ENCODE measurements around the gene PMAIP1. TPM values are rescaled to one million over a fixed set of nuclear protein-coding genes. Genes with fewer than 3 reads are reported as not detected.

The PMAIP1 gene
- total RNA-seq, 2 donors from 2014 or later, result 2.1 to 4.1 TPM

- intact Hi-C loops (cut with DNase I), result no loop called here
- Histone ChIP-seq H3K36me3 (no peaks in the 10 kb centered on the region), H3K9me3 (no peaks in the 10 kb centered on the region), H3K4me3 (no peak overlapping the region), H3K4me1 (replicated peaks) (no peaks in the 10 kb centered on the region), H3K27me3 (replicated peaks; ENCODE audit: insufficient read depth) (no peaks in the 10 kb centered on the region), H3K27ac (no peak overlapping the region)
- TF ChIP-seq CTCF (IDR thresholded peaks at IDR 0.05) (no peak), POLR2A (IDR thresholded peaks at IDR 0.05) (no peak), POLR2AphosphoS5 (IDR thresholded peaks at IDR 0.05) (no peak)
- WGBS, result 79% methylated on average over 9 of the region's 9 CpGs
- DNase-seq (ENCODE audit: low spot score), result no peak
Measured at GRCh38 chr18:59897321-59897954, 2.4 kb upstream of the PMAIP1 start.

- no peak overlapping the region for H3K4me3 ChIP-seq
- TF ChIP-seq POLR2A (IDR thresholded peaks at IDR 0.05), result no peak
- no peak for TF ChIP-seq POLR2AphosphoS5 (IDR thresholded peaks at IDR 0.05)
- TF ChIP-seq CTCF (IDR thresholded peaks at IDR 0.05), result no peak
- WGBS, result 81% methylated on average over 4 of the region's 4 CpGs
- H3K9me3 ChIP-seq, result no peaks in the 10 kb centered on the region
- no peak for DNase-seq (ENCODE audit: low spot score)
- no peaks in the 10 kb centered on the region for H3K36me3 ChIP-seq
- no peak overlapping the region for H3K27ac ChIP-seq
- intact Hi-C loops (cut with DNase I), result loop anchor here (2.0 kb wide), 1 partner anchor 45 kb away; no protein-coding TSS in a partner anchor
- no peaks in the 10 kb centered on the region for H3K27me3 ChIP-seq (replicated peaks; ENCODE audit: insufficient read depth)
- no peaks in the 10 kb centered on the region for H3K4me1 ChIP-seq (replicated peaks)
Measured at GRCh38 chr18:59898093-59898492, 1.7 kb upstream of the PMAIP1 start.

- Histone ChIP-seq H3K9me3 (no peaks in the 10 kb centered on the region), H3K36me3 (no peaks in the 10 kb centered on the region), H3K27me3 (replicated peaks; ENCODE audit: insufficient read depth) (no peaks in the 10 kb centered on the region), H3K4me1 (replicated peaks) (no peaks in the 10 kb centered on the region), H3K27ac (peak overlapping the region; percentile 84 to 95), H3K4me3 (peak overlapping the region; percentile 50 to 52)
- whole genome bisulfite sequencing, result 74% methylated on average over 33 of the region's 33 CpGs
- no peak for DNase-seq (ENCODE audit: low spot score)
- TF ChIP-seq POLR2A (IDR thresholded peaks at IDR 0.05), result no peak
- TF ChIP-seq POLR2AphosphoS5 (IDR thresholded peaks at IDR 0.05), result no peak
- TF ChIP-seq CTCF (IDR thresholded peaks at IDR 0.05), result no peak
- intact Hi-C loops (cut with DNase I), result loop anchor here (2.0 kb wide), 1 partner anchor 46 kb away; no protein-coding TSS in a partner anchor
Measured at GRCh38 chr18:59898609-59899297, 1.0 kb upstream of the PMAIP1 start.

- WGBS, result 1% methylated on average over 49 of the region's 51 CpGs
- Histone ChIP-seq H3K36me3 (no peaks in the 10 kb centered on the region), H3K4me1 (replicated peaks) (no peaks in the 10 kb centered on the region), H3K27ac (peak overlapping the region; percentile 84 to 95), H3K9me3 (no peaks in the 10 kb centered on the region), H3K27me3 (replicated peaks; ENCODE audit: insufficient read depth) (no peaks in the 10 kb centered on the region), H3K4me3 (peak overlapping the region; percentile 50 to 52)
- TF ChIP-seq POLR2A (IDR thresholded peaks at IDR 0.05), result peak; percentile 33
- no peak for TF ChIP-seq CTCF (IDR thresholded peaks at IDR 0.05)
- TF ChIP-seq POLR2AphosphoS5 (IDR thresholded peaks at IDR 0.05), result no peak
- peak; percentile 33 for DNase-seq (ENCODE audit: low spot score)
- intact Hi-C loops (cut with DNase I), result no loop called here
Measured at GRCh38 chr18:59900222-59901128, 679 bp downstream of the PMAIP1 start.
